Right lobe of liver (tissue), 4 donors: ENCODE data around the gene SLC38A2.

Experiments used
- CTCF ChIP-seq, 4 donors: fragments of 200-600 bp in 3 of 4; fragments of 450-650 bp in 1 of 4; IDR thresholded peaks; one replicate each; pipeline versions ENCODE4 v1.5.1 to v1.8.0; 2016 to 2022; ENCODE audit warnings: antibody characterized with exemption in 4 of 4, mild to moderate bottlenecking in 2 of 4
- POLR2A ChIP-seq: fragments of 450-650 bp; IDR thresholded peaks from one replicate; pipeline ENCODE4 v1.6.1; 2017; ENCODE audit warnings: antibody characterized with exemption, mild to moderate bottlenecking
- donor health status: DM: no; HTN: no; CAD: no.
- donor health status: DM: no; HTN: no; CAD: no.
- donor health status: DM: no; HTN: yes; CAD: no.

DNA sequence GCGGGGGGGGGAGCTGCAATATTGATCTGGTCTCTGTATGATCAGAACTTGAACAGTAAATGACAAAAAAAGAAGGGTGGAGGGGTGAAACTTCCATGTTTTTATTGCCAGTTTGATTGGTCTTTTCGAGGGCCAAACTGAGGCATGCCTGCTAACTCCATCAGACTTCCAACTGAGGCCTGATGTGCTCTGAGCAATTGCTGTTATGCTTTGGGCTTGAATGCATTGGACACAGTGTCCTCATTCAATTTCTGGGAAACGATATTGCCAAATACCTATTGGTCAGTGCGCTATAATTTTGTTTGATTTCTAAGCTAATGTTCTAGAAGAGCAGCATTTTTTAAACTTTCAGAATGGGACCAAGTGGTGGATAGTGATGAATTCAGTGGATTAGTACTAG, 2.1 kb upstream of the SLC38A2 start:
- no peak for TF ChIP-seq CTCF (IDR thresholded peaks at IDR 0.05)
- peak; percentile 88 for TF ChIP-seq POLR2A
